ENCODE measurements around the gene CAMK2D. TPM values are rescaled to one million over a fixed set of nuclear protein-coding genes. Genes with fewer than 3 reads are reported as not detected.

The CAMK2D gene
- total and polyA plus RNA-seq, 2 donors: 23.0 to 27.9 TPM

DNA sequence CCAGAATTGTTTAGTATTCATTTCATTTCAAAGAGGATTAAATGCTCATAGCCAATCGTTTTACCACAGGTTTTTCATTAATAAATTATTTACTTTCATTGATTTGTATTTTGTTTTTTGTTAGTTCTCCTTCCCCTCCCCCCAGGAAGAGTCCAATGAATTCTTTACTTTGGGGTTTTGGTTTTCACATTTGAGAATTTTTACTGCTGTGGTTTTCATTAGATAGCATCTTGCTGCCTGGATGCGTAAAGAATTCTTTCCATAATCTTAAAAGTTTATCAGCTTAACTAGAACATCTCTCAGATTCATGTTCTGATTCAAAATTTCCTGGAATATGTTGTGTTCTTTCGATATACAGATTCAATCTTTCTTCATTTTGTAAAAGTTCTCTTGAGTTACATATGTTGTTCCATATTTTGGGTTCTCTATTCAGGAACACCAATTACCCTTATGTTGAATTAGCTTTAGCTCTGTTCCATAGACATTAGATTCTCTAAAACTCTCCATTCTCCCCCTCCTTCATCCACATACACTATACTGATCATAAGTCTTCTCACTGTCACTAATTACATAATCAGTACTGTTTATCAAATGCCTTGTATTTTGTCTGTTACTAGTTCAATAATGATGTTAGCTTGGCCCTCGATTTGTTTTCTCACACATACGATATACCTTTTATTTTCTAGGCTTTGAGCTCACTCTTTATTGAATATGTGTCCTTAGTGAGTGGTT, 184.4 kb downstream of the CAMK2D start:
- Histone ChIP-seq H3K27me3 (ENCODE audit: control insufficient read depth in 2 of 2, insufficient read depth in 1 of 2, low read length in 1 of 2) (no peaks in the 10 kb centered on the region), H3K9me3 (ENCODE audit: control insufficient read depth in 2 of 2, insufficient read depth in 1 of 2, low read length in 1 of 2) (no peaks in the 10 kb centered on the region), H3K36me3 (ENCODE audit: control insufficient read depth in 2 of 2, insufficient read depth in 2 of 2, low read length in 1 of 2) (no peaks in the 10 kb centered on the region), H3K27ac (ENCODE audit: low read depth in 1 of 2, low read length in 1 of 2) (no peak overlapping the region), H3K4me1 (ENCODE audit: control insufficient read depth in 2 of 2, insufficient read depth in 2 of 2, low read length in 2 of 2) (no peaks in the 10 kb centered on the region), H3K4me3 (ENCODE audit: low read length in 2 of 2) (no peak overlapping the region)
- 75% methylated on average over 5 of the region's 5 CpGs for WGBS
- no peak for DNase-seq (ENCODE audit: low read depth in 6 of 9, low spot score in 9 of 9)

GRCh38 chr4:113575401-113575800, 186.1 kb downstream of the CAMK2D start:
- 83% methylated on average over 2 of the region's 2 CpGs for WGBS
- Histone ChIP-seq H3K27me3 (ENCODE audit: control insufficient read depth in 2 of 2, insufficient read depth in 1 of 2, low read length in 1 of 2) (no peaks in the 10 kb centered on the region), H3K27ac (ENCODE audit: low read depth in 1 of 2, low read length in 1 of 2) (no peak overlapping the region), H3K4me3 (ENCODE audit: low read length in 2 of 2) (no peak overlapping the region), H3K36me3 (ENCODE audit: control insufficient read depth in 2 of 2, insufficient read depth in 2 of 2, low read length in 1 of 2) (no peaks in the 10 kb centered on the region), H3K9me3 (ENCODE audit: control insufficient read depth in 2 of 2, insufficient read depth in 1 of 2, low read length in 1 of 2) (no peaks in the 10 kb centered on the region), H3K4me1 (ENCODE audit: control insufficient read depth in 2 of 2, insufficient read depth in 2 of 2, low read length in 2 of 2) (no peaks in the 10 kb centered on the region)
- DNase-seq (ENCODE audit: low read depth in 6 of 9, low spot score in 9 of 9): no peak

GRCh38 chr4:113574636-113575103, 186.9 kb downstream of the CAMK2D start:
- Histone ChIP-seq H3K4me3 (ENCODE audit: low read length in 2 of 2) (no peak overlapping the region), H3K36me3 (ENCODE audit: control insufficient read depth in 2 of 2, insufficient read depth in 2 of 2, low read length in 1 of 2) (no peaks in the 10 kb centered on the region), H3K4me1 (ENCODE audit: control insufficient read depth in 2 of 2, insufficient read depth in 2 of 2, low read length in 2 of 2) (no peaks in the 10 kb centered on the region), H3K27me3 (ENCODE audit: control insufficient read depth in 2 of 2, insufficient read depth in 1 of 2, low read length in 1 of 2) (no peaks in the 10 kb centered on the region), H3K27ac (ENCODE audit: low read depth in 1 of 2, low read length in 1 of 2) (peak overlapping the region in 1 of 2 donors; percentile 34), H3K9me3 (ENCODE audit: control insufficient read depth in 2 of 2, insufficient read depth in 1 of 2, low read length in 1 of 2) (no peaks in the 10 kb centered on the region)
- 82% methylated on average over 1 of the region's 1 CpG for WGBS
- DNase-seq (ENCODE audit: low read depth in 6 of 9, low spot score in 9 of 9): no peak

DNA sequence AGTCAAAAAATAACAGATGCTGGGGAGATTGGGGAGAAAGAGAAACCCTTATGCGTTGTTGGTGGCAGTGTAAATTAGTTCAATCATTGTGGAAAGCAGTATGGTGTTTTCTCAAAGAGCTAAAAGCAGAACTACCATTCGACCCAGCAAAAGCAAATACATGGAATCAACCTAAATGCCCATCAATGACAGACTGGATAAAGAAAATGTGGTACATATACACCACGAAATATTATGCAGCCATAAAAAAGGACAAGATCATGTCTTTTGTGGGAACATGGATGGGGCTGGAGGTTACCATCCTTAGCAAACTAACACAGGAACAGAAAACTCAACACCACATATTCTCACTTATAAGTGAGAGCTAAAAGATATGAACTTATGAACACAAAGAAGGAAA, 188.9 kb downstream of the CAMK2D start:
- Histone ChIP-seq H3K27ac (ENCODE audit: low read depth in 1 of 2, low read length in 1 of 2) (no peak overlapping the region), H3K4me3 (ENCODE audit: low read length in 2 of 2) (no peak overlapping the region), H3K4me1 (ENCODE audit: control insufficient read depth in 2 of 2, insufficient read depth in 2 of 2, low read length in 2 of 2) (no peaks in the 10 kb centered on the region), H3K9me3 (ENCODE audit: control insufficient read depth in 2 of 2, insufficient read depth in 1 of 2, low read length in 1 of 2) (no peaks in the 10 kb centered on the region), H3K36me3 (ENCODE audit: control insufficient read depth in 2 of 2, insufficient read depth in 2 of 2, low read length in 1 of 2) (no peaks in the 10 kb centered on the region), H3K27me3 (ENCODE audit: control insufficient read depth in 2 of 2, insufficient read depth in 1 of 2, low read length in 1 of 2) (no peaks in the 10 kb centered on the region)
- WGBS: 95% methylated on average over 3 of the region's 3 CpGs
- no peak for DNase-seq (ENCODE audit: low read depth in 6 of 9, low spot score in 9 of 9)

DNA sequence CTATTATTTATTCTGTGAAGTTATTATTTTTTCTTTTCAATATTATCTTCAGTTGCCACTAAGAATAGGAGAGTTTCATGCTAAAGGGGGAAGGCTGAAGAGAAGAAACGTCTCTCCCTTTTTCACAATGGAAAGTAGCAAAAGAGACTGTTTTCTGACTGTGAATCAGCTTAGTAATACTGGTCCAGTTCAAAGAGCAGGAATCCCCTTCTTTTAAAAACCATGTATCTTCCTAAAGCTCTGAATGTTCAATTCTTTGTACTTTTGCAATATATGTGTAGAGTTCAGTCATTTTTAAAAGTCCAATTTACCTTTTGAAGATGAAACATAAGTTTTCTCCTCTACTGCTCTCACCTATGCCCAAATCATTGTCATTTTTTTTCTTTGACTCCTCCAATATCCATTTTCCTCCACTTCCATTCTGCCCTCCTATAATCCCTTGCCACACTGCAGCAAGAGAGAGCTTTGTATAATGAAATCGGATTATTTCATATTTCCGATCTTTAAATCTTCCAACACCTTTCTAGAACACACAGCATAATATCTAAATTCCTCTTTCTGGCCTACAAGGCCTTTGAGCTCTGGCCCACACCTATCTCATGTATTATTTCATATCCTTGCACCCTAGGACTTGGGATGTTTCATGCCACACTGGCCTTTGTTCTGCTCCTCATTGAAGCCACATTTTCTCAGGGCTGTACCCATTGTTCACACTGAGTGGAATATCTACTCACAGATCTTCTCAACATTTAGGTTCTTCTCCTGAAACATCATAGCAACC, 195.3 kb downstream of the CAMK2D start:
- H3K4me3 ChIP-seq (ENCODE audit: low read length in 2 of 2): no peak overlapping the region
- no peak overlapping the region for H3K27ac ChIP-seq (ENCODE audit: low read depth in 1 of 2, low read length in 1 of 2)
- no peaks in the 10 kb centered on the region for H3K27me3 ChIP-seq (ENCODE audit: control insufficient read depth in 2 of 2, insufficient read depth in 1 of 2, low read length in 1 of 2)
- H3K4me1 ChIP-seq (ENCODE audit: control insufficient read depth in 2 of 2, insufficient read depth in 2 of 2, low read length in 2 of 2): peaks cover 5 to 18% of the 10 kb centered on the region in 2 donors
- 93% methylated on average over 3 of the region's 3 CpGs for WGBS
- no peaks in the 10 kb centered on the region for H3K9me3 ChIP-seq (ENCODE audit: control insufficient read depth in 2 of 2, insufficient read depth in 1 of 2, low read length in 1 of 2)
- no peaks in the 10 kb centered on the region for H3K36me3 ChIP-seq (ENCODE audit: control insufficient read depth in 2 of 2, insufficient read depth in 2 of 2, low read length in 1 of 2)
- DNase-seq (ENCODE audit: low read depth in 6 of 9, low spot score in 9 of 9): no peak

DNA sequence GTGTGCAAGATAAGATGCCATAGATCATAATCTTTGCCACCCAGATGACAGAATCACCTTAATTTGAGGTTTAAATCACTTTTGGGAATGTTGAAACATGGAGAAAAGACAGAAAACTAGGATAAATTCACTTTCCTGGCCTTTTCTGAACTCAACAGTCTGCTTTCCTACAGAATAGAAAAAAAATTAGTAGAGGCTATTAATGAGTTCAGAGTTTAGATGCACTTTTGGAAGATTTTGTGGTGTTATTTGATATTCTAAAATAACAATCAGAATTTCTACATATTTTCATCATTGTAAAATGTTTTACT, 195.9 kb downstream of the CAMK2D start:
- Histone ChIP-seq H3K27me3 (ENCODE audit: control insufficient read depth in 2 of 2, insufficient read depth in 1 of 2, low read length in 1 of 2) (no peaks in the 10 kb centered on the region), H3K27ac (ENCODE audit: low read depth in 1 of 2, low read length in 1 of 2) (no peak overlapping the region), H3K4me1 (ENCODE audit: control insufficient read depth in 2 of 2, insufficient read depth in 2 of 2, low read length in 2 of 2) (peaks cover 5 to 18% of the 10 kb centered on the region in 2 donors), H3K4me3 (ENCODE audit: low read length in 2 of 2) (no peak overlapping the region), H3K9me3 (ENCODE audit: control insufficient read depth in 2 of 2, insufficient read depth in 1 of 2, low read length in 1 of 2) (no peaks in the 10 kb centered on the region), H3K36me3 (ENCODE audit: control insufficient read depth in 2 of 2, insufficient read depth in 2 of 2, low read length in 1 of 2) (no peaks in the 10 kb centered on the region)
- peak in 1 of 9 donors; percentile 12 for DNase-seq (ENCODE audit: low read depth in 6 of 9, low spot score in 9 of 9)

- DNase-seq (ENCODE audit: low read depth in 6 of 9, low spot score in 9 of 9): no peak
- Histone ChIP-seq H3K4me1 (ENCODE audit: control insufficient read depth in 2 of 2, insufficient read depth in 2 of 2, low read length in 2 of 2) (peaks cover 5 to 18% of the 10 kb centered on the region in 2 donors), H3K36me3 (ENCODE audit: control insufficient read depth in 2 of 2, insufficient read depth in 2 of 2, low read length in 1 of 2) (no peaks in the 10 kb centered on the region), H3K27ac (ENCODE audit: low read depth in 1 of 2, low read length in 1 of 2) (no peak overlapping the region), H3K4me3 (ENCODE audit: low read length in 2 of 2) (no peak overlapping the region), H3K27me3 (ENCODE audit: control insufficient read depth in 2 of 2, insufficient read depth in 1 of 2, low read length in 1 of 2) (no peaks in the 10 kb centered on the region), H3K9me3 (ENCODE audit: control insufficient read depth in 2 of 2, insufficient read depth in 1 of 2, low read length in 1 of 2) (no peaks in the 10 kb centered on the region)
- WGBS: 58% methylated on average over 3 of the region's 3 CpGs
These were observed 197.0 kb downstream of the CAMK2D start for GRCh38 chr4:113564493-113564892.

DNA sequence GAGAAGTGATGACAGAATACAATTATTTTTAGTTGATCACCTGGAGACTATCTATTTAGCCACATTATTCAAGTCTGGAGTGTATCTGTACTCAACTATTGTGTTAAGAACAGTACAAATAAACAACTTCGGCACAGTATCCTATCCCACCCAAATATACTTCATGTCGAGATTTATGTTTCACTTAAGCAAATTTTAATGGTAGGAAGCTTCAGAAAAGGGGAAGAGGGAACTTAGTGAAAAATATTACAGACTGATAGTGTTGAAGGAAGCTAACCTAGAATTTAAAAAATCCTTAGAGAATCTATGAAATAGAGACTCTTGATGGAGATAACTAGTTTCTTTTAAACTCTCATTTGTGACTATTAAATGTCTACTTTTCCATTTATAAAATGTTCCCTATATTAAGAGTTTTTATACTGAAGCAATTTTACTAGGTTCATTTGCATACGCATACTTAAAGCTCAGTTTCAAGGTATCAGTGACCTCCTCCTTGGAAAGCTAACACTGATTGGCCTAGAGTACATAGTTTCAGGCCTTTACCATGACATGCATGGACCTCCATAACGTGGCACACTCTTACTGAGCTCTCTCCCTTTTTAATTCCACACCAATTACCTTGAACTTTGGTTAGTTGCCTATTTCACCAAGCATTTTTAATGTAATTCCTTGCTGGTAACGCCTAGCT, 197.7 kb downstream of the CAMK2D start:
- H3K27ac ChIP-seq (ENCODE audit: low read depth in 1 of 2, low read length in 1 of 2): no peak overlapping the region
- WGBS: 58% methylated on average over 5 of the region's 5 CpGs
- H3K27me3 ChIP-seq (ENCODE audit: control insufficient read depth in 2 of 2, insufficient read depth in 1 of 2, low read length in 1 of 2): no peaks in the 10 kb centered on the region

GRCh38 chr4:113561758-113562157, 199.8 kb downstream of the CAMK2D start:
- Histone ChIP-seq H3K4me1 (ENCODE audit: control insufficient read depth in 2 of 2, insufficient read depth in 2 of 2, low read length in 2 of 2) (peaks cover 5 to 18% of the 10 kb centered on the region in 2 donors), H3K9me3 (ENCODE audit: control insufficient read depth in 2 of 2, insufficient read depth in 1 of 2, low read length in 1 of 2) (no peaks in the 10 kb centered on the region), H3K27ac (ENCODE audit: low read depth in 1 of 2, low read length in 1 of 2) (no peak overlapping the region), H3K27me3 (ENCODE audit: control insufficient read depth in 2 of 2, insufficient read depth in 1 of 2, low read length in 1 of 2) (no peaks in the 10 kb centered on the region), H3K36me3 (ENCODE audit: control insufficient read depth in 2 of 2, insufficient read depth in 2 of 2, low read length in 1 of 2) (no peaks in the 10 kb centered on the region), H3K4me3 (ENCODE audit: low read length in 2 of 2) (no peak overlapping the region)
- 96% methylated on average over 2 of the region's 2 CpGs for WGBS
- no peak for DNase-seq (ENCODE audit: low read depth in 6 of 9, low spot score in 9 of 9)

More for the DNA sequence above, 197.7 kb downstream of the CAMK2D start:
- H3K4me3 ChIP-seq (ENCODE audit: low read length in 2 of 2): no peak overlapping the region
- DNase-seq (ENCODE audit: low read depth in 6 of 9, low spot score in 9 of 9): no peak
- no peaks in the 10 kb centered on the region for H3K36me3 ChIP-seq (ENCODE audit: control insufficient read depth in 2 of 2, insufficient read depth in 2 of 2, low read length in 1 of 2)
- no peaks in the 10 kb centered on the region for H3K9me3 ChIP-seq (ENCODE audit: control insufficient read depth in 2 of 2, insufficient read depth in 1 of 2, low read length in 1 of 2)
- peaks cover 5 to 18% of the 10 kb centered on the region in 2 donors for H3K4me1 ChIP-seq (ENCODE audit: control insufficient read depth in 2 of 2, insufficient read depth in 2 of 2, low read length in 2 of 2)
